HG03520 (cell line): ENCODE results near the gene RAB36.

Experiments used
- ATAC-seq: cut with Tn5 transposase; IDR thresholded peaks from one replicate; pipeline ENCODE4 v1.9.1; 2021; ENCODE audit warnings: mild to moderate bottlenecking, moderate library complexity; ENCODE audit not compliant: unreplicated experiment

The RAB36 gene

GRCh38 chr22:23137468-23137867 lies 7.8 kb upstream of the RAB36 start:
- ATAC-seq, result no peak

DNA sequence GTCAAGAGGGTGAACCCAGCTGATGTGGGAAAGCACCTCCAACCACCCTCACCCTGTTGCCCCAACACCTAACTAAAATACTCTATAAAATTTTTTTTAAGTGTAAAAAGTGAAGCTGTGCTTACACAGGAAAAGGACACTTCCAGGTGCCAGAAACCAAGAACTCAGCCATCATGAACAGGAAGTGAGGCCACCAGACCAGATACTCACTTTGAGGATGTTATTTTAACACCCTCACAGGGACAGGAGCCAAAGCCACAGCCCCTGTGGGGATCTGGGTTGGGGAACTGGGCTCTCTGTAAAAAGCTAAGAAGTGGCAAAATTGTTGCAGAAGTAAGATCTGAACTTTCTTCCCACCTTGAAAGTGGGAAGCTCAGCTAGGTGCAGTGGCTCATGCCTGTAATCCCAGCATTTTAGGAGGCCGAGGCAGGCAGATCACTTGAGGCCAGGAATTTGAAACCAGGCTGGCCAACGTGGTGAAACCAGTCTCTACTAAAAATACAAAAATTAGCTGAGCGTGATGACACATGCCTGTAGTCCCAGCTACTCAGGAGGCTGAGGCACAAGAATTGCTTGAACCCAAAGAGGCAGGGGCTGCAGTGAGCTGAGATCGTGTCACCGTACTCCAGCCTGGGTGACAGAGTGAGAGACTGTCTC lies 7.2 kb upstream of the RAB36 start:
- ATAC-seq, result no peak

DNA sequence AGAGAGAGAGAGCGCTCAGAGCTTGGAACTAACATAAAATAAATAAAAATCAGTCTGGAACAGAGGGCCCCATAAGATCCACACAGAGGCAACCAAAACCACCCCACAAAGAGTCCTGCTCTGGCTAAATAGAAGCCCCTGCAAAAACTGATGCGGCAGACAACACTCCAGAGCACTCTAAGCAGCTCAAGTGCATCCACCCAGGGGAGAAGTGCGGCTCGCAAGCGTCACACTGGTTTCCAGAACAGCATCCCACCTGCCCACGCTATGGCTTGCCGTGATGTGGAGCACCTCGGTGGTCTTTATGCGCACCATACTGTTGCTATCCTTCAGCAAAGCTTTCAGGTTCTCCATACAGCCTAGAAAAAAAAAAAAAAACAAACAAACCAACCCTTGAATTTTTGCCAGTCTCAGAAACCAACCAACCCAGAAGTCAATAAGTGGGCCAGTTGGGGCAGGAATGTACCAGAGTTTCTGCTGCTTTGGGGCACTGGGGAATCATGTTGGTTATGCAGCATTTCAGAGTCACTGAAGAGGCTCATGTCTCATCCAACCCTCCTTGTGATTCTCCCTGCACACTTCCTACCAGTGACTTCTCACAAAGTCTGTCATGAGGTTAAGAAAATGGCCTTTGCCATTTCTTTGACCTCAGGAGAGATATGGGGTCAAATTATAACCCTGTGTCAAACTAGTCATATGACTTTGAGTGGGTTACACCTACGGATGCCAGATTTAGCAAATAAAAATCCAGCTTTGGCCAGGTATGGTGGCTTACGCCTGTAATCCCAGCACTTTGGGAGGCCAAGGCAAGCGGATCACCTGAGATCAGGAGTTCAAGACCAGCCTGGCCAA lies 6.5 kb upstream of the RAB36 start:
- ATAC-seq, result no peak

DNA sequence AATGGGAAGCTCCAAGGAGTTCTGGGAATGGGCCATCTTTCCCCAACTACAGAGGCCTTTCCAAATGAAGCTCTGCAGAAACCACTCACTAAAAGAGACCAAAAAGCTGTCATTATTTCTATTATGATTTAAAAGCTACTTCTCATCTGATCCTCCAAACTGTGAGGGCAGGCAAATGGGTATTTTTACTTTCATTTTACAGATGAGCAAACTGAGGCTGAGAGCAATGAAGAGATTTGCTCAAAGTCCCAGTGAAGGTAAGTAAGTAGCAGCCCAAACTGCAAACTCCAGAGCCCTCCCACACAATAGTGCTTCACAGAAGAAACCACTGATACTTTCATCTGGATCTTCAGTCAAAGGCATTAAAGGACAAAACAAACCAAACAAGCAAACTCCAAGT lies 4.9 kb upstream of the RAB36 start:
- no peak for ATAC-seq

DNA sequence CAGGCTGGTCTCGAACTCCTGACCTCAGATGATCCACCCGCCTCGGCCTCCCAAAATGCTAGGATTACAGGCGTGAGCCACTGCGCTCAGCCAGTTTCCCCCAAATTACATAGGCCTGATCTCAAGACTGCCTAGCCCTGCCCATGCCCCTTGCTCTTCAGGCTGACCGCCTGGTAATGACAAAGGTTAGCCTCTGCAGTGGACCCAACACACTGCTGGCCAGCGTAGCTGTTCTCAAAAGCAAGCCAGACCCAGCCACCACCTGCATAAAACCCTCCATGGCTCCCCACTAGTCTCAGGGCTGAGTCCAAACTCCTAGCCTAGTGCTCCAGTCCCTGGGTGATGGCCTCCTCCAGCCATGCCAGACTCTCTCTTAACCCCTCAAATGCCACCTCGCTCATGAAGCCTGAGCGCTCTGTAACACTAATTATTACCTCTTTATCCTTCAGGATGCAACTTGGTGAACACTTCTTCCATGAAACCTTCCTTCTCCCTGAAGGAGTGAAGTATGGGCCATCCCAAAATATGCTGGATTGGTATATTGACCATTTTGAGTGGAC lies 2.7 kb upstream of the RAB36 start:
- no peak for ATAC-seq

GRCh38 chr22:23143119-23143518 lies 2.2 kb upstream of the RAB36 start:
- ATAC-seq, result no peak

DNA sequence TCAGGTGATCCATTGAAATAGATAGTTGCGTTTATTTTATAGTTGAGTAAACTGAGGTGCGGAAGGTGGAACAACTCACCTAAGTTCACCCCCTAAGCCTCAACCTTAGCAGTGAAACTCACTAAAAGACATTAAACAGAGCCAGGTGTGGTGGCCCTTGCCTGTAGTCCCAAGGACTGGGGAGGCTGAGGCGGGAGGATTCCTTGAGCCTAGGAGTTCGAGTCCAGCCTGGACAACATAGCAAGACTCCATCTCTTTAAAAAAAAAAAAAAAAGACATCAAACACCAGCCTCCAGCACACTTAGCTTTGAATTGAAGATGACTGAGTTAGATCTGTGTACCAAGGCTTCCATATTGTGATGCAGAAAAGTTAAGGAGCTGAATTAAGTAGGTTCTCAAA lies 845 bp upstream of the RAB36 start:
- ATAC-seq, result no peak

- no peak for ATAC-seq
Measured at GRCh38 chr22:23145878-23146470, 697 bp downstream of the RAB36 start.

DNA sequence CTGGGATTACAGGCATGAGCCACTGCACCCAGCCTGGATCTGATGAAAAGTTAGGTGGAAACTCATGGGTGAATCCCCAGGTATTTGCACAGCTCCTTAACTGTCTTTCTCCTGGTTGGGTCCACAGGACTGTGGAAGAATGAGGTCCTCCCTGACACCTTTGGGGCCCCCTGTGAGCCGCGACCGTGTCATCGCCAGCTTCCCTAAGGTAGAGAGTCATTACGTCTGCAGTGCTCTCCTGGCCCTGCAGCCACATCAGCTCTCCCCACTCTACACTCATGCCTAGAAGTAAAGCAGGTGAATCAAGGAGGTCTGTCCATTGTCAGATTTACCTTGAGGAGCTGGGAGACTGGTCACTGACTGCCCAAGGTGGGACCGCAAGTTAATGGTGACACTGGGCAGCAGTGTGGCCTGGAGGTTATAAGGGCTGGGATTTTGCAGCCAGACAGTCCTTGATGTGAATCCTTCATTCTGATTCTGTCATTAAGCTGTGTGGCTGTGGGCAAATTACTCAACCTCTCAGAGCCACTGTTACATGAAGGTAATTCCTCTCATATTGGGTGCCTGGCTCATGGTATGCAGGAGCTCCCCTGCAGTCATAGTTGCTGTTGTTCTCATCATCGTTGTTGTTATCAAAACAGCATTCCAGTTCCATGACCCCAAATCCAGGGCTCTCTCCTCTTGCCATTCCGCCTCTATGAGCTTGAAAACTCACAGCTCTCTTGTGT lies 1.4 kb downstream of the RAB36 start:
- ATAC-seq, result no peak

DNA sequence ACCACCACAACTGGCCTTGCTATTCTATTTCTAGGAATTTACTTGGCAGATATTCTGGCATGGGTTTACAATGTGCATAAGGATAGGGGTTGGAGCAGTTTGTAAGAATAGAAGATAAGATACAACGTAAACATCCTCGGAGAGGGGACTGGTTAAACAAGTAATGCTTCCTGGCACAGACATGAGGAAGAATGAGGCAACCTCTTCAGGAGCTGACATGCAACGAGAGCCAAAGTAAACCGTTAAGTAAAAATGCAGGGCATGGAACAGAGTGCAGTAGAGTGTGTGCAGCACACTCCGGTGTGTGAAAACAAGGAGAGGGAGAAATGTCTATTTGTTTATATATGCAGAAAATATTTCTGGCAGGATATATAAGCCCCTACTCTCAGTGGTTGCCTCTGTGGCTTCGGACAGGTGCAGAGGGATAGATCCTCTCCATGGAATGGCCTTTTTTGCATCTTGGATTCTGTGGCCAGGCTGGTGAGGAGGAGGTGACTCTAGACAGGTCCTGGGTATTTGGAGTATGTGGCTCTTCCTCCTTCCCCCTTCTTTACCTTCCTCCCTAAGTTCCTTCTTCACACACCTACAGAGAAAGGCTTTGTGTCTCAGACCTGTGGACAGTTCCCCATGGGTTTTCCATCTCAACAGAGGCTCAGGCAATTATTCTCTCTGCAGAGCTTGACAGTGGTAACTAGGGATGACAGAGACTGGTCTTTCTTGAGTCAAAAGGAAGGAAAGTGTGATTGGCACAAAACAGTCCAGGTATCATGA lies 2.5 kb downstream of the RAB36 start:
- no peak for ATAC-seq

DNA sequence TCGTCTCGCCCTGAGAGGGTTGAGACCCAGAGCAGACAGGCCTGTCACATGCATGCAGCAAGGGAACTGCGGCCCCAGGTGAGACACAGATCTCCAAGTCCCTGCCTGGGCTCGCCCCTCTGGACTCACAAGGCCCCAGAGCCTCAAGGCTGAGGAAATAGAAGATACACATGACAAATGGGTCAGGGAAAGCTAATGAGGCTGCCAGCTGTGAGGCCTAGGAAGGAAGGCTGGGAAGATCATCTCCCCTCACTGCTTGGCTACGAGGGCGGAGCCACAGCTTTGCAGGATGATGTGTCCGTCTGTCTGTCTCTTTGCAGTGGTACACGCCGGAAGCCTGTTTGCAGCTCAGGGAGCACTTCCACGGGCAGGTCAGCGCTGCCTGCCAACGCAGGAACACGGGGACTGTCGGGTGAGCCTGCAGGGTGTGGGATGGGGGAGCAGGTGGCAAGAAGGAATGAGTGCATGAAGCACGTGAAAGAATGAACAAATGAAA lies 4.5 kb downstream of the RAB36 start:
- ATAC-seq, result no peak

DNA sequence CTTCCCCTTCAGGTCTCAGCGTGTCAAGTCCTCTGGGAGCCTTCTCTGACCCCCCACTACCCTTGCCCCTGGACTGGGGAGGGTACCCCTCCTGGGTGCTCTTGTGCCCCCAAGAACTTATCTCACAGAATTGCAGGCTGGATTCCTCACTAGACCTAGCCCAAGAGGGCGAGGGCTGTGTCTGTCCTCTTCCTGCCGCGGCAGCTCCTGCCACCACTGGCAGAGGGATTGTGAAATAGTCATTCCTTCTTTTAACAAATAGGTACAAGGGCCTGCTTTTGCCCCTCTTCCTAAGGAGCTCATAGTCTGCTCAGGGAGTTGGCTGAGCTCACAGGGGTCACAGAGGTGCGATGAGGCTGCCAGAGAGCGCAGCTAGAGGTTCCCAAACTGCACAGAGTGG lies 5.5 kb downstream of the RAB36 start:
- ATAC-seq, result no peak

DNA sequence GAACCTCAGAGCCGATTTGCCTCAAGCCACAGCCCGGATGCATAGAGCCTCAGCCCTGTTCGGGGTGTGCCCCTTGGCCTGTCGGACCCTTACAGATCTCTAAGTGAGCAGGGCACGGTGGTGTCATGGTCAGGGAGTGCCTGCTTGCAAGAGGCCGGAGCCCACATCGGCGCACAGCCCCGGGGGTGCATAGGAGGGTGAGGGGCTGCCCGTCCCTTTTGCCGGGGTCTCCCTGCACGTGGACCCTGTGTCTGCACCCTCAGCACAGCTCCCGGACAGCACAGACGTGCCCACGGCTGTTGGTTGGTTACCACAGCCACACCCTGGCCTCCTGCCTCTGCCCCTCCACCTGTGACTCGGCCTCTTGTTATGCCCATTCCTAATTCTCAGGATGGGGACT lies 6.5 kb downstream of the RAB36 start:
- no peak for ATAC-seq

DNA sequence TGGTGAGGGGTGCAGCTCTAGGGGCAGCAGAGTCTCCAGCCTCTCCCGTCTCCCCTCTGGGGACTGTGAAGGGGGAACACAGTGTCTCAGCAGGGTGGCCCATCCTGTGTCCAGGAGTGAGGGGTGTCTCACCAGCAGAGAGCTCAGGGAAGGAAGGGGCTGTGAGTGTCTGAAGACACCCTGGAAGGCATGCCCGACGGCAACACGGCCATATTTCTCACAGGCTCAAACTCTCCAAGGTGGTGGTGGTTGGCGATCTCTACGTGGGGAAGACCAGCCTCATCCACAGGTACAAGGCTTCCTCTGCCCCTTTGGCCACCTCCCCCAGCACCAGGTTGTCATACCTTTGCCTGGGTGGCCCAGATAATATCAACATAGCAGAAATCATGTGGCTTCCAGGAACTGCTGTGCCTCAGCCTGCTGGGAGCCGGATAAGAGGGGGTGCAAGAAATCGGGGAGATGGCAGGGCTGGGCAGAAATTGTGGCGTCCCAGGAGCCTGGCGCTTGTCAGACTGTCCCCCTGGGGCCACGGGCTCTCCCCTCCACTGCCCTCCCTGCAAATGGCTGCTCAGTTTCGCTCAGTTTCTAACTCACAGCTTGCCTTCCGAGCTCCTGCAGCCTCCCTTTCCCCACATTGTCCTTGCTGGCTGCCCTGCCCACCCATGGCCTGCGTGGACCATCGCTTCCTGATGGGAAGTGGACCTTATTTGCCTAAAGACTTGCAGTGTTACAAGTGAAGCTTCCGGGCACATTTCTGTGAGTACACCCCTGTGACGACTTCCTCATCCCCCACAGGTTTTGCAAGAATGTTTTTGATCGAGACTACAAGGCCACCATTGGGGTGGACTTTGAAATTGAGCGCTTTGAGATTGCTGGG lies 7.2 kb downstream of the RAB36 start:
- no peak for ATAC-seq

DNA sequence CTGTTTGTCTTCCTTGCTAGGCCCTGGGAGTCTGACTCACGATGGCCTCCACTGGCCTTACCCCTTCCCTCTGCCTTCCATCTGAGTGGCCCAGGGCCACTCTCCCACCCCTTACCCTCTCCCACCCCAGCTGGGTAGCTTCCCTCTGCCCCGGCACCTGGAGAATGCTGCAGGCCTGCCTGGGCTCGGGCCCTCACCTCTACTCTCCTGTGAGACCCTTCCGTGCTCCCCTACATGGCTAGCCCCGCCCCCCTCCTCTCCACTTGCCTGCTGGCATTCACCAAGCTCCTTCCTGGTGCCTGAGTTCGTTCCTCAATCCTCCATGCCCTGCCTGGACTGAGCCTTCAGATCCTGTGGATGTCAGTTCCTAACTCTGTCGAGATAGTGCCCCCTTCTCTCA lies 8.7 kb downstream of the RAB36 start:
- no peak for ATAC-seq

DNA sequence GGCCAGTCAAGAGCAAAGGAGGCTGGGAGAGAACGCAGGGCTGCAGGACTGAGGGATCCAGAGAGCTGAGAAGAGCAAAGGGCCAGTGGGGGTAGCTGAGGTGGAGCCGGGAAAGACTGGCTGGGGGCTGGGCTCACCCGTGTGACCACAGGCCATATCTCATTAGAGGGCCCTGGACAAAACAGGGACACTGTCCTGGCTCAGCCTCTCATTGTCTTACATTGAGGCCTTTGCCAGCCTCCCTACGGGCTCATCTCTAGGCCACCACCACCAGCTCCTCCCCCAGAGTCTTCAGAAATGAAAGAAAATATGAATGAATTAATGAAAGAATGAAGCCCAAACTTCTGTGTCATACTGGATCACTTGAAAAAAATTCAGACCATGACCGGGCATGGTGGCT lies 9.2 kb downstream of the RAB36 start:
- no peak for ATAC-seq

DNA sequence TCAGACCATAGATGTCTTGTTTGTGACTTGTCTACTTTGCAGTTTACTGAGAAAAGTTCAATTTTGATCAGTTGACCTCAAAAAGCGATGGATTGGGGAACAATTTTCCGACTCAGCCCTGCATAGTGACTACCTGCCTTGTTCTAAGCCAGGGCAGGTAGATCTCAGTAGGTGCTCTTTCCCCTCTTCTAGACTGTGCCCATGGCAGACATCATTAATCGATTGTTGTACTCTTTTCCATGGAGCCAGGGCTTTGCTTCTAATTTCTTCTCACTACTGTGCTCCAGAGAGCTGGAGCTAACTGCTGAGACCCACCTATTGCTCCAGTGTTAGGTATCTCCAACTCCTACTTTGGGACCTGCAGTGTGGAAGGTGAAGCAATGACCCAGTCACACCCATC lies 9.9 kb downstream of the RAB36 start:
- no peak for ATAC-seq

- ATAC-seq, result no peak
Measured at GRCh38 chr22:23155831-23156230, 10.6 kb downstream of the RAB36 start.

GRCh38 chr22:23156286-23156685 lies 11.0 kb downstream of the RAB36 start:
- ATAC-seq, result no peak
